ENCODE results near the gene NFATC2IP. TPM values are rescaled to one million over a fixed set of nuclear protein-coding genes. Genes with fewer than 3 reads are reported as not detected.

Gene NFATC2IP
- total and polyA plus RNA-seq, 9 of the 15 experiments (the other 6 are each of a cell fraction or from before 2014, with no cell fraction given): 15.6 to 106 (median 46.9) TPM

- TF ChIP-seq GABPB2 (CRISPR knock-in tag; conservative IDR thresholded peaks at IDR 0.05) (no peak), ZNF551 (CRISPR knock-in tag; IDR thresholded peaks at IDR 0.05) (no peak), ZNF280A (IDR thresholded peaks at IDR 0.05; ENCODE audit: low read depth, partially characterized antibody) (no peak), GATAD2A (IDR thresholded peaks at IDR 0.05) (peak; percentile 99), RCOR1 (IDR thresholded peaks at IDR 0.05; ENCODE audit: borderline replicate concordance in 1 of 2, low read depth in 2 of 2, low read length in 2 of 2) (no peak), ZNF561 (CRISPR knock-in tag; conservative IDR thresholded peaks at IDR 0.05) (no peak), ZBTB40 (IDR thresholded peaks at IDR 0.05) (peak; percentile 85), ZBTB40 (CRISPR knock-in tag; IDR thresholded peaks at IDR 0.05) (no peak), PRDM10 (IDR thresholded peaks at IDR 0.05; ENCODE audit: partially characterized antibody) (no peak), GTF2F1 (IDR thresholded peaks at IDR 0.05; ENCODE audit: low read depth, low read length) (no peak), ZNF76 (CRISPR knock-in tag; IDR thresholded peaks at IDR 0.05; ENCODE audit: borderline replicate concordance) (no peak), SP1 (CRISPR knock-in tag; IDR thresholded peaks at IDR 0.05) (peak; percentile 94), MTA2 (IDR thresholded peaks at IDR 0.05; ENCODE audit: low read depth) (no peak)
Measured at GRCh38 chr16:28924762-28925385, 25.9 kb upstream of the NFATC2IP start, which contains the start of gene RABEP2 (continued).

Data from K562 (cell line).